GM18867 (cell line): ENCODE data around the gene ACTL8.
"Not testable (repeated sequence)": the region's sequence is repeated elsewhere in the genome, so short reads cannot be mapped to it uniquely, and the experiment has no call there.

ENCODE experiments used
- ATAC-seq: cut with Tn5 transposase; IDR thresholded peaks from one replicate; pipeline ENCODE4 v1.9.1; 2021; ENCODE audit warnings: mild to moderate bottlenecking, moderate library complexity; ENCODE audit not compliant: unreplicated experiment

ACTL8 gene

DNA sequence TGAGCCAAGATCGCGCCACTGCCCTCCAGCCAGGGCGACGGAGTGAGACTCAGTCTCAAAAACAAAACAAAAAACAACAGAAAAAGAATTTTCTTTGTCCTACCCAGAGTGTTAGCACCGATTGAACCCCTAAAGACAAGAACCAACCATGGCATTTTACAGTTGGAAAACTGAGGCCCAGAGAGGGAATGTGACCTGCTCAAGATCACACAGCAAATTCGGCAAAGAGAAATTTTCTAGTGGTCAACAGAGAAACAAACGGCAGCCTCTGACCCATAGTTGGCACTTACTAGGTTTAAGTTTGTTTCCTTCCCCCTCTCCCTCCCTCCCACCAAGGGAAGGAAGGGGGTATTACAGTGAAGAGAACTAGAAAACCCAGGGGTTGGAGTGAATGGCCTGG lies 20.5 kb upstream of the ACTL8 start:
- no peak for ATAC-seq

DNA sequence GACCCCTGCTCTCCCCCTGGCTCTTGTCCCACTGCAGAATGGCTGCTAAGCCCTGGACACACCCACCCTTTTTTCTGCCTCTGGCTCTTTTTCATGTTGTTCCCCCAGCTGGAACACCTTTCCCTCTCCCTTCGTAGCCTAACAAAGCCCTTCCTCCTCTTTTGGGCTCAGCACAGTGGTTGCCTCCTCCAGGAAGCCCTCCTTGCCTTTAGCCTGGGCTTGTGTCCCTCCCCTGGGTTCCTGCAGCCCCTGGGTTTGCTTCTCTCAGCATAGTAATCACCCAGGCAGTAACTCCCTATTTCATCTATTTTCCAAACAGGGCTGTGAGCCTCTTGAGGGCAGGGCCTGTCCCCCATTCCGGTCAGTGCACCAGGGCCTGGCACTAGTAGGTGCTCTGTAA lies 19.8 kb upstream of the ACTL8 start:
- no peak for ATAC-seq

DNA sequence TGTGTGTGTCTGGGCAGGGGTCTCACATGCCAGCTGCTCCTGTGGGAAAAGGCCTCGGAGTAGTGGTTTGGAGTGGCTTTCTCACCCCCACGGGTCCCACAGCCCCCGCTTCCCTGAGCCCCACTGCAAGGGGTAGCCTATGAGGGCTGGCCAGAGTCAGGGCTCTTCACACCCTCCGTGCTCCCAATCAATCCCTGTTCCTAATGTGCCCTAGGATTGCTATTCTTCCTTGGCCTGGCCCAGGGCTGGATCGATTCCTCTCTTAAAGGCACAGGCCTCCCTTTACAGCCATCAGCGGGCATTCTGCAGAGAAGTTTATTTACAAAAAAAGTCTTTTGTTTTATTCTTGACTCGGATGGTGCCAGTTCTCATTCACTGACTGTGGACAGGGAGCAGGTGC lies 19.3 kb upstream of the ACTL8 start:
- no peak for ATAC-seq

DNA sequence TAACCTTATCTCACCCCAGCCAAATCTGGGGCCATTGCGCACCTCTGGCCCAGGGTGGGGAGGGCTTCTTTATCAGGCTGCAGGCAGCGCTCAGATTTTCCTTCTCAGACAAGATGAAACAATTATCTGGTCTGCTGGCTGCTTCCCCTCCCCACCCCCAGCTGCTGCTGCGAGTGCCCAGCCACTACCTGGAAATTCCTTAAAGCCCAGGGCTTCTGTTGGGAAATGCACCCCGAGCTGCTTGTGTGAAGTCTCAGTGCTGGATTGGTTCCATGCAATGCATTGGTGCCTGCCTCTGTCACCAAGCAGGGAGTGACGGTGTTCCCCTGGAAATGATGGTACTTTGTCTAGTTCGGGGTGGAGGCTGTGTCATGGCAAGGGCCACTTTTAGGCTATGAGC lies 18.5 kb upstream of the ACTL8 start:
- no peak for ATAC-seq

DNA sequence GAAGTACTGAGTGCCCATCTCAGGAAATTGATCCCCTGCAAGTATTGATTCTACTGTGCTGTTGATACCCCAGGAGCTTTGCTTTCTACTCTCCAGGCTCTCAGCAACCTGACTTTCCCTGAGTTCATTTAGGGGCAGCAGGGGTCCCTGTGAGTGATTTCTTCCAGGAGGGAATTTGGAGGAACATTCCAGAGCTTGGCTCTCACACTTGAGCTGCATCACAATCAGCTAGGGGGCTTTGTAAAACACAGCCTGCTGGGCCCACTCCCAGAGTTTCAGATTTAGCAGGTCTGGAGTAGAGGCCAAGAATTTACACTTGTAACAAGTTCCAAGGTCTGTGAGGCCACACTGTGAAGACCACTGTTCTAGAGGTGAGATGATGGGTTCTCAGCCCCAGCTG lies 16.1 kb upstream of the ACTL8 start:
- no peak for ATAC-seq

DNA sequence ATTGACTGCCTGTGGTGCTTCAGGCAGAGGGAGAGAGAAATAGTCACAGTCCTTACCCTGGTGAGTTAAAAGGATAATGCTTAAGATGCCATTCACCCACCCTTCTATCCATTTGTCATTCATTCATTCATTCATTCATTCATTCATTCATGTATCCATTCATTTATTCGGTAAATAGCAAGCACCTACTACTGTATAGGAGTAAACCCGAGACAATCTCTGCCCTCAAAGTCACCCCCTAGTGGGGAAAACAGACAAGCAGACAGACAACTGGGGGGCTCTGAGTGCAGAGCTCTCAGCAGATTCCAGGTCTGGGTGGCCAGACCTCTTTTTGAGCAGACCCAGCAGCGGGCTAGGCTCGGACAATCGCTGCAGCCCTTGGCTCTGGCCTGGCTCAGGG lies 14.1 kb upstream of the ACTL8 start:
- no peak for ATAC-seq

DNA sequence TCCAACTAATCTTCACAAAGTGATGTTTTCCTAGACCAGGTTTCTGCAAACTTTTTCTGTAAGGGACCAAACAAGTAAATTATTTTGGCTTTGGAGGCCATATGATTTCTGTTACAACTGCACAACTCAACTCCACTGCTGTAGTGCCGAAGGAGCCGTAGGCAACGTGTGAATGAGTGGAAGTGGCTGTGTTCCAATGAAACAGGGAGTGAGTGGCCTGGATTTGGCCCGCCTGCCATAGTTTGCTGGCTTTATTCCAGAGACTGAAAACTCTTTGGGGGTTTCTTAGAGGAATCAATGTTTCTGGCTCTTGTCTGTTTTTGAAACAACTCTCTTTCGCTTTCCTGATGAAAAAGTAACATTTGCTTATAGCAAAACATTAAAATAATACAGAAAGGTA lies 12.6 kb upstream of the ACTL8 start:
- ATAC-seq: no peak

DNA sequence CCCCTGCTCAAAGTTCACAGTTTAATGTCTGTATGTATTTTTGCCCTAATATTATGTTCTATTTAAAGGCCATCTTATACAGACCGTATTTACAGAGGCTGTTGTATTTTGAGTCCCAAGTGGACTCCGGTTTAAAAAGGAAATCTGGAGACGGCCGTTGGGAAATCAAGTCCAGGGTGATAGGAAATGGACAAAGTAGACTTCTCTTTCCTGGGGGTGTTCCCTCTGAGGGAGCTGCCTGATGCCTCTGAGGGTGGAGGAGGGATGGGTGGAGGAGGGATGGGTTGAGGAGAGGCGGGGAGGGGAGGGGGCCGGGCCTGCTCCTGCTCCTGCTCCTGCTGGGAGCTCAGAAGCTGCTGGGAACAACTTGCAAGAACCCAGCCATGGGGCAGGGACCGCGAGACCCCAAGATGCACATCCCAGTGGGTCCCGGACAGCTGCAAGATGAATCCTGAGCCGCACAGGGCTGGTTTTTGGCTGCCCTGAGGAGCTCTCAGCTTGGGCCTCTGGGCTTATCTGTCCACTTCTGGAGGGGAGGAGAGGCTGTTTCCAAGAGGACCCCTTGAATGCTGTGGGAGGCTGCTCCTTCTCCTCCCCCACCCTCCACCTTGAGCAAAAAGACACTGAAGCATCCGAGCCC lies 12.0 kb upstream of the ACTL8 start:
- ATAC-seq: no peak

DNA sequence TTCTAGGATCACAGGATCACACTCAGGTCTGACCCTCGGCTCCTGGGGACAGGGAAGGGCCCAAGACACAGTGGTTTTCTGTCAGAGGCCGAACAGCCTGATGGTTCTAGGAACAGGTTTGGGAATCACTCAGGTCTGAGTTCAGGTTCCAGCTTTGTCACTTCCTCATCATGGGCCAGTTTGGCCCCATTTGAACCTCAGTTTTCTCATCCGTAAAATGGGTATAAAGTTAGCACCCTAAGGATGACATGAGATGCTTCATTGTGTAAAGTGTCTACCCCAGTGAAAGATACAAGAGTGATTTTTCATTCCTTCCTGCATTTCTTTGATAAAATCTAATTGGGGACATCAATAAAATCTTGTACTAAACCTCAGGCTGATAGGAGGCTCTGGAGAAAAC lies 11.2 kb upstream of the ACTL8 start:
- ATAC-seq: no peak

DNA sequence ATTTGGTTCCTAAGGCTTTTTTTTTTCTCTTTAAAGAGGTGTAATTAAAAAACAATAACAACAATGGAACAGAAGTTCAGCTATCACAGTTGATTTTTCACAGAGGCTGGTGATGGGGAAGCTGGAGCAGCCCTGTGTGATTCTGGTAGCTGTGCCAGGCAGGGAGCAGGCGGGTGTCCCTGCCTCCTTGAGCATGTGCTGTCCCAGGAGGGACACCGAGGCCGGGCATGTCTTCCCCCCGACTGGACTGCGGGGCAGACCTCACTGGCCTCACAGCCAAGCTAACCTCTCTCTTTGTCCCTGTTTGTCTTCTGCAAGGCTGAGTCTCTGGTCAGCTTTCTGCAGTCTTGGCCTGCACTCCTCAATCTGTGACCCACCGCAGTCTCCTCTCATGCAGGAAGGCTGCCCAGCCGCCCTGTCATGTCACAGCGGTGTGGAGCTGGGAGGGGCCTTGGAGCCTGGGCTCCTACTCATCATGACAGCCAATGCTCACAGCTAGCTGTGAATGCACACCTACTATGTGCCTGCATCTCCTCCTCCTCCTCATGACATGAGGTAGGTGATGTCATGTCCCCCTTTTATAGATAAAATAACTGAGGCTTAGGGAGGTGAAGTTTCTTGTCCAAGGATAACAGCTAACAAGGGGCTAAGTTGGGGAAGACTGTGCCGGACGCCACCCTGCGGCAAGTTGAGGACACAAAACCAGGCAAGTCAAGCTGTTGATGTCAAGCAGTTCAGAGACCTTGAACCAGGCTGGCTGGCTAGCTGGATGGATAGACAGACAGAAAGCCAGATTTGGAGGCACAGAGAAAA lies 10.3 kb upstream of the ACTL8 start:
- ATAC-seq: no peak

DNA sequence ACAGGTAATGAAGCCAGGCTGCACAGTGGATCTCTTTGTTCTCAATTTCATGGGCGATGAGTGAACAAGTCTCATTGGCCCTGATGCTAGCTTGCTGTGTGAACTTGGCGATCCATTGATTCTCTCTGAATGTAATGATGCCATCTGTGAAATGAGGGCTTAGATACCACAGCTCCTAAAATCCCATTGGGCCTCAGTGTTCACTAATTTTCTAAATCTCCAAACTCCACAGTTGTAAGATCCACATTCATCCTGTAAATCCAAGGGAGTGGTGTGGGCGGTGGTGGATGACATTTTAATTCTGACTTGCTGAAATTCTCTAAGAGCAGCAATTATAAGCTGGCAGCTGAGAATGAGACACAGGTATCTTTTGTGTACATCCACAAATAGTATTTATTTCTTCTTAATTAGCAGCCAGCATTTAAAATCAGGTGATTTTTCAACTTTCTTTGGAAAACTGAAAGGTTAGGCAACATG lies 9.6 kb upstream of the ACTL8 start:
- no peak for ATAC-seq

DNA sequence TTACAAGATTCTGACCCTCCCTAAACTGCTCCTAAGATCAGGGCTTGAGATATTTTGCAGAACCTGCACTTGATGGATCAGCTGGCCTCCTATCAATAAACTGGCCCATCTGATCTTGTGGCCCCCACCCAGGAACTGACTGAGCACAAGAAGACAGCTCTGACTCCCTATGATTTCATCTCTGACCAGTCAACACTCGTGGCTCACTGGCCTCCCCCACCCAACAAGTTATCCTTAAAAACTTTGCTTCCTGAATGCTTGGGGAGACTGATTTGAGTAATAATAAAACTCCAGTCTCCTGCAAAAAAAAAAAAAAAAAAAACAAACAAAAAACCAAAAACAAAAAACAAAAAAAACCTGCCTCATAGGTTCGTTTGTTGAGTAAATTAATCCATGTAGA lies 8.9 kb upstream of the ACTL8 start:
- not testable (repeated sequence) for ATAC-seq

DNA sequence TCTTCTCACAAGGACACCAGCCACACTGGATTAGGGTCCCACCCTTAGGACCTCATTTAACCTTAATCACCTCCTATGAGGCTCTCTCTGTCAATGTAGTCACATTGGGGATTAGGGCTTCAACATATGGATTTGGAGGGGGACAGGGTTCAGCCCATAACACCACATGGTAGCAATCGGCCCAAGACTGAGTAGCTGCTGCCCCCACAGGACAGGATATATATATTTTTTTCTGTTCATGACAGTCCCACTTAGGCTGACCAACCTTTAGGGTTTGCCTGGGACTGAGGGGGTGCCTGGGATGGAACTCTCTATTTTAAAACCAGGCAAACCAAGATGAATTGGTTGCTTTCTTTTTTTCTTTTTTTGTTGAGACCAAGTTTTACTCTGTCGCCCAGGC lies 8.2 kb upstream of the ACTL8 start:
- ATAC-seq: no peak

DNA sequence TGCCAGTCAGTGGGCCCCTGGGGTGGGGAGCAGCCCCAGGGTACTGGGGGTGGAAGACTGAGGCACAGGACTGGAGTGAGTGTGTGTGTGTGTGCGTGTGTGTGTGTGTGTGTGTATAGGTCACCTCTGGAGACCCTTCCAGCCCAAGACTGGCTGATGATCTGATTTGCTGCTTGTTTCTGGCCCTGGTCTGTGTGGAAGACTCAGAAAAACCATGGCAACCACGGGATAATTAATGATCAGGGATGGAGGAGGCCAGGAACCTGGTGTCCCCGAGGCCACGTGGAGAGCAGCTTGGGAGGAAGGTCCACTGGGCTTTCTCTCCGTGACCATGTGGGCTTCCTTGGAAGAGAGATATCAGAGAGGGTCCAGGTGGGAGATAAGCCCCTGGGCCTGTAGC lies 4.8 kb upstream of the ACTL8 start:
- ATAC-seq: no peak

DNA sequence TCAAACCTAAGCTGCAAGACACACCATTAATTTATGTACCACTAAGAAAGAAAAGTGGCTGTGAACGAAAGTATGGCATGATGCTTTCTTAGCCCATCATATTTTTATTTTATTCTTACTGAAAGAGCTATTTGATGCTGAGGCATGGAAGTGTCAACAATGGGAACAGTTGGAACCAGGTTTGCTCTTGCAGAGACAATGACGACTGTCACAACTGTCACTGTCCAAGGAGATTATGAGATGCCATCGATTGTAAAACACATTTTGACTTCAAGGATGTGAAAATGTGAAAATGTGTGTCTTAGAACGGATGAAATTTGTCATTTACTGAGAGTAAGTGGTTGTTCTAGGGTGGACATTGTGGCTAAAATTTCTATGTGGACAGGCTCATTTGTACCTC lies 2.8 kb upstream of the ACTL8 start:
- no peak for ATAC-seq

DNA sequence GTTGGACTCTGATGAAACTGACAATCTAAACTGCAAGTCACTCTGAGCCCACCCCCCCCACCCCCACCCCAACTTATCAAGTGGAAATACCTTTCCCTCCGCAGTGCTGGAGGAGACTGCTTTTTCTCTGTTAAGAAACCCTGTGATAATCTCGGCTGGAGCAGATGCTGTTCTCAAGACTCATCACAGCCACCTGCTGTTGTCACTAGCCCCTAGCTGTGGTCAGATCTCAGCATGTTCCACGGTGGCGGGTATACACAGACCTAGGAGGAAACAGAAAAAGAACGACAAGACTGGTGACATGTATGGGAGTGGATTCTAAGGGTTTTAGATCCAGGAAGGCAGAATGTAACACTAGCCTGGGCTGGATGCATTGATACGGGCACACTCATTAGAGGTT lies 2.3 kb downstream of the ACTL8 start:
- ATAC-seq: no peak

DNA sequence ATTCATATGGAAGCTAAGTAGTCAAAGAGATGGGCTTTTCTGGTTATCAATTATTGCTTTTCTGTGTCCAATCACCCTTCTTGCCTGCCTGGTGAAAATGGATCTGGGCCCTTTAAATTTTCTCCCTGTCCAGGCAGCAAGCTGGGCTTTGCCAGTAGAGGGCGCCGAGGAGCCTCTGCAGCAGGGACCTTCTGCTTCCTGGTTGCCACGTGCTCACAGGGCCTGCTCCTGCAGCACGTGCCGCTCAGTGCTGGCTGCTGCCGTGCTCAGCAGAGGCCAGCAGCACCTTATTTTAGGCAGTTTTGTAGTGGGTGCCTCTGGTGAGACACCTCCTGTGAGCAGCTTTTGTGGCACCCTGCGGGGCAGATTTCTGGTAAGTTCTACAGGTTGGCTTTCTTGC lies 4.0 kb downstream of the ACTL8 start:
- ATAC-seq: no peak

DNA sequence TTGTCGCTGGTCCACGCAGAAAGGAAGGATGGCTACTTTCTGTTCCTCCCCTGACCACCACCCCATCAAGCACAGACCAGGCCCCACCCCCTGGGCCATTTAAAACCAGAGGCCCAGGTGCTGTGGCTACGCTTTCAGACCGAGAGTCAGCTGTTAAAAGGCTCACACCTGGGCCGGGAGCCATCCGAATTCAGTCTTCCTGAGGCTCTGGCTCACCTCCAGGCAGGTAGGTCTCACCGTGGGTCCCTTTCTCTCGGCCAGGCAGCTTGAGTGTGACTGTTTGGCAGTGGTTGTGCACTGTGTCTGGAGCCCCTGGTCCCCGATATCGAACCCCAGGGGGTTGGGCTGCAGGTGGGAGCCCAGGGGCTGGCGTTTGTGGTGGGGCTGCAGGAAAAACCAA lies 7.2 kb downstream of the ACTL8 start:
- no peak for ATAC-seq

DNA sequence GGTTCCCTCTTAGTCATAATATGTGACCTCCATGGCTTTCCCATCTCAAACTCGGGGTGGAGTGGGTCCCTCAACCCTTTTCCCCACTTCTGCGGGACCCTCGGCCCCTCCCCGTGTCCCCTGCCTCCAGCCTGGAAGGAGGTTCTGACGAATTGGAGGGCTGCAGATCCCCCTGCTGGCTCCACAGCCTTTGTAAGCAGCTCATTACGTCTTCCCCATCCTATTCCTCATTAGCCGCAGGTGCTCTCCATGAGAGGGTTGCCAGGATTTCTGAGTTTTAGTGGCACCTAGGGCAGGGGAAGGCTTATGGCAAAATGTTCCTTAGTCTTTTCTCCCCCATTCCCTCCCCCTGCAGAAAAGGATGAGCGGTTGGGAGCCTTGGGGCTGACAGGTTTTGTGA lies 8.3 kb downstream of the ACTL8 start:
- ATAC-seq: no peak

DNA sequence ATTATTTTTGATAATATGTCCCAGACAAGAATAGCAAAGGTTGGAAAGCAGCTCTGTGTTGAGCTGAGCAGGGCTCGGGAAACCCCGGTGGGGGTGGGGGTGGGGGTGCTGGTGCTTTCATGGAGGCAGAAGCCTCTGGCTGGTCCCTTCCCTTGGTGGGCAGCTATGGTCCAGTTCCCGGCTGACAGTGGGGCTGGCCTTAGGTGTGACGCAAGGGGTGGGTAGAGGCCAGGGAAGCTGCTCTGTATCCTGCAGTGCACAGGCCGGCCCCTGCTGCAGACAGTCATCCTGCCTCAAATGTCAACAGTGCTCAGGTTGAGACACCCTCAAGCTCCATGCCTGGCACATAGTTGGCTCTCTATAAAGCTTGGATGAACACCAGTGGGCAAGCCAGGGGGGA lies 8.9 kb downstream of the ACTL8 start:
- no peak for ATAC-seq

DNA sequence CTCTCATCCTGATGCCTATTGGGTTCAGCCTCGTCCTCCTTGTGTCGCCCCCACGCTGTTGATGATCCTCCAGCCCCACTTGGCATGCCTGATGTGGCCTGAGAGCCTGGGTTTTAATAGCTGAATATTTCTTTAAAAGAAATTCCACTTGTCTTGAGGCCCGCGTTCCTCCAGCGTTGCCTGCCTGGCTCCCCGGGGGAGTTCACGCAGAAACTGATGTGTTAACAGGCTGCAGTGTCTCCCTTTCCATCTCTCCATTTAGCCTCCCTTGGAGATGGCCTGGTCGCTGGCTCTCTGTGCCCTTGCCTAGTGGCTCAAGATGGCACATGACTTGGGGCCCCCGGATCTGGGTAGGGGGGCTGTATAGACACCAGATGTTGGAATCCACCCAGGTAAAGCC lies 9.5 kb downstream of the ACTL8 start:
- no peak for ATAC-seq
